MV-4-11 (cell line): ENCODE data around the gene CACNG1.

Source experiments
- DNase-seq: peaks from one replicate; lab custom pipeline; 2025; lab: John Stamatoyannopoulos, UW

CACNG1 gene

DNA sequence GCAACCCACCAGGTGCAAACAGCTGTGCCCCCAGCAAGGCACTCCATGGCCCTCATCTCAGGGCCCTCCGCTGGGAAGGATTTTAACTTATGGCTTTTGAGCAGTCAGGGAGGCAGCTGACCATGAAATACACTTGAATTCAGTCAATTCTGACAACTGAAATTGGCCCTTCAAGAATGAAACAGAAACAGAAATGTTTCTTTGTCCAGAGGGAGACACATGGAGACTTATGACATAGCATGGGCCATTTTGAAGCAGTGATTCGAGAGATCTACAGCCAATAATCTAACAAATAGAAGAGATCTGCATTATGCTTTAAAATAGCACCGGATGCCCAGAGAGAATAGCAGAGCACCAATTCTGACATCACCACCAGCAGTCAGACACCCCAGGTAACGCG is 7.5 kb downstream of the CACNG1 start:
- no peak for DNase-seq

DNA sequence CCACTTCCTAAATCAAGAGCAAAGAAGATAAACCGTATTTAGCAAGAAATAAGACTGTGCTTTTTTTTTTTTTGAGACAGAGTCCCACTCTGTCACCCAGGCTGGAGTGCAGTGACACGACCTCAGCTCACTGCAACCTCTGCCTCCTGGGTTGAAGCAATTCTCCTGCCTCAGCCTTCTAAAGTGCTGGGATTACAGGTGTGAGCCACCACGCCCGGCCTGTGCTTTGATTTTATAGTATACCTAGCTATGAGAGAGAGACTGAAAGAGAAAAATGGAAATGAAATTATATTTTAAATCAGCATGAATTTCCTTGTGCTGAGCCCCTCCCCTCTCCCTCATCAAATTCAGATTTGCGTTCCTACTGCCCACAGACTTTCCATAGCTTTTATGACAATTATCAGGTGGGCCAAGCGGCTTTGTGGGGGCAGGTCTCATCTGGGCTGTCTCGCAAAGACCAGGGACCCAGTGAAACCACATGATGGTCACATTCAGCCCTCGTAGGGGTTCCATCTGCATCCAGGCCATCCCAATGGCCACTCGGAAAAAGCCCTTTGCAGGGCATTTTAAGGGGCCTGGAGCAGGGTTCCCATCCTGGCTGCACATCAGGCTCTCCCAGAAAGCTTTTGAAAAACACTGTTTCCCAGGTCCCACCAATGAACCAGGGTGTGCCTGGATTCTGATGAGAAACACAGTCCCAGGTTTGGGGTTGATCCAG is 8.5 kb downstream of the CACNG1 start:
- DNase-seq = no peak

DNA sequence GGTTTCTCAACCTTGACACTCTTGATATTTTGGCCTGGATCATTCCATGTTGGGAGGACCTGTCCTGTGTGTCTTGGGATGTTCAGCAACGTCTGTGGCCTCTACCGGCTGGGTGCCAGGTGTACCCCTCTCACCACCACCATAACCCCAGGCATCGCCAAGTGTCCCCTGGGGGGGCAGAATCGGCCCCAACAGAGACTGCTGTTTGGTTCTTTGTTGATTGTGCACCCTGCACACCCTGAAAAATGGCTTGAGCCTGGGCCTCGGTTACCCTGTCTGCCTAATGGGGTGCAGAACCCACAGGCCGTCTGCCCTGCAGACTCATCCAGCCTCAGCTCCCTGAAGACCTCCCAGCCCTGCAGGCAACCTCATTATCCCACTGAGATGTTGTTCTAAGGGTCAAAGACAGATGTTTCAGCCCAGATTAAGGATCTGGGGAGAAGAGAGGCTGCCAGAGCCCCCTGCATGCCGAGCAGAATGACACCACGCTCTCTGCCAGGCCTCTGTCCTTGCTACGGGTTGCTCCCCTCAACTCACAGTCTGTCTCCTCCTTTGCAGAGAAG is 9.2 kb downstream of the CACNG1 start:
- DNase-seq = no peak

DNA sequence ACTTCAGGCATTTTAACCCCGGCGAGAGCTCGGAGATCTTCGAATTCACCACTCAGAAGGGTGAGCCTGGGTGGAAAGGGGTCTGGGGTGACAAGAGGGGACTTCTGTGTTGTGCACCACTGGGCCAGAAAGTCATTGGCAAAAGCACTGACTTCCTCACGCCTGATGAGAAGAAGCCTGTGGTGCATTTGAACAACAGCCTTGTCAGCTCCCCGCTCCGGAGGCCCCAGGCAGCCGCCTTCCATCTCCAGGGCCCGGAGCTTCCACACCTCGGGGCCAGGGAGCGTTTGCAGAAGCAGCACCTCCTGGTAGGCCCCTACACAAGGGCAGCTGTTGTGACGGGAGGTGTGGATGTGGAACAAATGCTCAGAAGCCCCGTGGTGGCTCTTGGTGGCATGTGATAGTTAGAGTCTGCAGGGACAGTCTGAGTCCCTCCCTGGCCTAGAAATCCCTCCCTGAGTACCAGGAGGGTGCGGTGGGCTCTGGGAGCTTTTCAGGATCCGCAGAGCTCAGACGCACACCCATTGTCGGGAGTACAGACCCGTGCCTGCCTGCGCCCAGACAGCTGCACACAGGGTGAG is 9.7 kb downstream of the CACNG1 start:
- DNase-seq = no peak

DNA sequence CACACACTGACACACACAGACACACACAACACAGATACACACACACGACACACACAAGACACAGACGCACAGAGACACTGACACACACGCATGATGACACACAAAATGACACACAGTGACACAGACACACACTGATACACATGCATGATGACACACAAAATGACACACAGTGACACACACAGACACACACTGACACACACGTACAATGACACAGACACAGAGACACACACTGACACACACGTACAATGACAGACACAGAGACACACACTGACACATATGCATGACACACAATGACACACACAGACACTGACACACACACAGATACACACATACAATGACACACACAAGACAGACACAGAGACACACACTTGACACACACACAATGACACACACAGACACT is 10.3 kb downstream of the CACNG1 start:
- no peak for DNase-seq

DNA sequence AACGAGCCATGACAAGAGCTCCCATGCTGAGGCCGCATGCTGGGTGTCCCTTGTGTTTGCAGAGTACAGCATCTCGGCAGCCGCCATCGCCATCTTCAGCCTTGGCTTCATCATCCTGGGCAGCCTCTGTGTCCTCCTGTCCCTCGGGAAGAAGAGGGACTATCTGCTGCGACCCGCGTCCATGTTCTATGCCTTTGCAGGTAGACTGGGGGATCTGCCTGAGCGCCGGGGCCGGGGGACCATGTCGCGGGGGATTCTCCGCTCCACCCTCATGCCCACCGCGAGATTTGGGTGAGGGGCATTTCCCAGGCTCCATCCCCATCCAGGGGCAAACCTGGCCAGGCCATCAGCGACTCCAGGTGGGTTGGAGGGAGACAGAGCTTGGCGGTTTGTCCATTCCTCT is 10.7 kb downstream of the CACNG1 start:
- no peak for DNase-seq

DNA sequence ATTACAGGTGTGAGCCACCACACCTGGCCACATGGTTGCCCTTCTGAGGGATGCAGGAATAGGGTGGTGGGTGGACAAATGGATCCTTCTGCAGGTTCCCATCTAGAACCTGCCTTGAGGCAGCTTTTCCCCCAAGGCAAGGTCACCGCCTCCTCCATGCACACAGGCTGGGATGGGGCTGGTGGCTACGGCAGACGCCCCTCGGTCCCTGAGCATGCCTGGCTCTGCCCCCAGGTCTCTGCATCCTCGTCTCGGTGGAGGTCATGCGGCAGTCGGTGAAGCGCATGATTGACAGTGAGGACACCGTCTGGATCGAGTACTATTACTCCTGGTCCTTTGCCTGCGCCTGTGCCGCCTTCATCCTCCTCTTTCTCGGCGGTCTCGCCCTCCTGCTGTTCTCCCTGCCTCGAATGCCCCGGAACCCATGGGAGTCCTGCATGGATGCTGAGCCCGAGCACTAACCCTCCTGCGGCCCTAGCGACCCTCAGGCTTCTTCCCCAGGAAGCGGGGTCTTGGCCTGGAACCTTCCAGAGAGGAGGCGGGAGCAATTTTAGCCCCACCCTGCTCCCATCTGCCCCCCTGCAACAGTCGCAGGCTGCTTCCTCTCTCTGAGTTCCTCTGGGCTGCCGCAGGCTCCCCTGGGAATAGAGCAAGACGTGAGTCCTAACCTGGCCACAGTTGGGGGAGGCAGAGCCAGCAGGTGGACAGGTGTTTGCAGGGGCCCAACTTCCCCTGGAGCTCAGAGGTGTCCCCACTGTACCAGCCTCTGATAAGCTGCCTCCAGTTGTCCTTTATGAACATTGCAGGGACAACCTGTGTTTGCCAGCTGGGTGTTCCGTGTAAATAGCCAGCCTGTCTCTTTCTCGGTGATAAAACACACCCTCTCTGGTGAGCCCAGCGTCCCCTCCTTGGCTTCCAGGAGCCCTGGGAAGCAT is 11.7 kb downstream of the CACNG1 start:
- DNase-seq = no peak

DNA sequence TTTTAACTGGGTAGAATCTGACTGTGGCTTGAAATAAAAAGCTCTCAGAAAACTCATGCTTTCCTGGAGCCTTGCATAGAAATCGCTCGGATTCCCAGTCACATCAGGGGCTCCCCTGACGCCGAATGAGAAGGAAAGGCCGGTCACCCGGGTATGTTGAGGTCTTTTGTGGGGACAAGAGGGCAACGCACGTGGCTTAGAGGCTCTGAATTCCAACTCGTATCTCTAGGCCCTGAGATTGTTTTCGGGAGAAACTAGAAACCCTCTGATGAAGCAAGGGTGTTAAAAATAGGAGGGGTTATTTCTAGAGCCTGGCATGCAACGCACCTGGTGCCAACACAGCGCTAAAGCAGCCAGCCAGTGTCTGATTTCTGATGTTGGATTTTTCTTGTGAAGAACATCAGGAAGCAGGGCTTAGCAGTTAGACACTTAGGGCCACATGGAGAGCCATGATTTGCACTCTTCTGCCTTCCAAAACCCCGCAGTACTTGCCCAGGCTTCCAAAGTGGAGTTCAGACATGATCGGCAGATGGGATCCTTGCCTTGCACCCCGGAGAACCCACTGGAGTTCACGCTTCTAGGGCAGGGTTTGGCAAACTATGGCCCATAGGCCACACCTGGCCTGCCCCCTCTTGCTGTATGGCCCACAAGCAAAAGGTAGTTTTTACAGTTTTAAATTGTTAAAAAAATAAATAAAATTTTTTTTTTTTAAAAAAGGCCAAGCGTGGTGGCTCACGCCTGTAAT is 12.6 kb downstream of the CACNG1 start:
- DNase-seq = no peak

DNA sequence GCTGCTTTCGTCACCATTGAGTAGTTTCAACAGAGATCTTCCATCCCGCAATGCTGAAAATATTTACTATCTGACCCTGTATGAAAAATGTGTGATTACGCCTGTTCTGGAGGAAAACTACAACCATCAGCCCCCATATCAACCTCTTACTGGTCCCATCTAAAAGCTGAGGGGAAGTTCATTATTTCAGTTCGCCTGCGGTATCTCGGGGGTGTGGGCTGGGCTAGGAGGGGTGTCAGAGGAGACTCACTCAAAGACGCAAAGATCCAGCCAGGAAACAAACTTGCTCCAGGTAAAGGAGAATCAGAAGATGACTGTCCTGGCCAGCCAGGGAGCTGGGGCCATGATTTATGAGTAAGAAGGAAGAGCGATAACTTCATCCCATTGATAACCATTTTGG is 13.7 kb downstream of the CACNG1 start:
- DNase-seq = no peak

DNA sequence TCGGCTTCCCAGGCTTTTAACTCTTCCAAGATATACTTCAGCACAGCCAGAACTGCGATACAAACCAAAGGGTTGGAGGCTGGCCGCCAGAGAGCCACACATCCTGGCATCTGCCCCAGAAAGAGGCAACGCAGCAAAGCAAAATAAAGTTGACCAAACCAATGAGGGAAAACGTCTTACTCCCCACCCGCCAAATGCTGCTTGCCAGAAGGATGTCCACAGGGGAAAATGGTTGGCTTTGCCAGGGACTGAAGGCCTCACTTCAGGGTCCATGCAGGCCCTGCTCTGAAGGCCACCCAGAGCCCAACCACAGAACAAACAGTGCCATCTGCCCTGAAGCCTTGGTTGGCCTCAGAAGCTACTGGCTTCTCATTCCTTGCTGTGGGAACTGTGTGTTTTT is 15.0 kb downstream of the CACNG1 start:
- no peak for DNase-seq

DNA sequence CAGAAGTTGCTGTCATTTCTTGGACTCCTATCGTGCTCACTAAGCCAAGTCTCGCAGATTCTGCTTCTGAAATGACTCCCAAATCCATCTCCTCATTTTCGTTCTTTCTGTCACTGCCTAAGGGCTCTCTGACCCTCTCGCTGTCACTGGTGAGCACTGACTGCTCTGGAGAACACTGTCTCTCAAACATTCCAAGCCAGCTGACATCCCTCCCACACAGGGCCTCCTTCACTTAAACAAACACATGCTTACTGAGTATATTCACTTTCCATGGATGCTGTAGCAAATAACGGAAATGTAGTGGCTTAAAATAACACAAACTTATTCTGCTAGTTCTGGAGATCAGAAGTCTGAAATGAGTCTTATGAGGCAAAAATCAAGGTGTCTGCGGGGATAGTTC is 18.8 kb downstream of the CACNG1 start:
- no peak for DNase-seq

DNA sequence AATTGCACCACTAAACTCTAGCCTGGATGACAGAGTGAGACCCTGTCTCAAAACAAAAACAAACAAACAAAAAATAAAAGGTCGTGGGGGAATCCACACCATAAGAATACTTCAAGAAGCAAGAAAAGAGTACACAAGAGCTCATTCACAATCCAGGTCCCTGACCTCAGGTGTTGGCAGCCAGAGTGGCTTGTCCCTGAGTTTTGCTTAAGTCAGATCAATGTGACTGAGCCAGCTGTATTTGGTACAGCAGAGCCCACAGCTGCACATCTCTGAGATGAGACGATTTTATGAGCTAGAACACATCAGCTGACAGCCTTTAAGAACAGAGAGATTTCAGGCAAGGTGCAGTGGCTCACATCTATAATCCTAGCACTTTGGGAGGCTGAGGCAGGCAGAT is 22.4 kb downstream of the CACNG1 start:
- no peak for DNase-seq

DNA sequence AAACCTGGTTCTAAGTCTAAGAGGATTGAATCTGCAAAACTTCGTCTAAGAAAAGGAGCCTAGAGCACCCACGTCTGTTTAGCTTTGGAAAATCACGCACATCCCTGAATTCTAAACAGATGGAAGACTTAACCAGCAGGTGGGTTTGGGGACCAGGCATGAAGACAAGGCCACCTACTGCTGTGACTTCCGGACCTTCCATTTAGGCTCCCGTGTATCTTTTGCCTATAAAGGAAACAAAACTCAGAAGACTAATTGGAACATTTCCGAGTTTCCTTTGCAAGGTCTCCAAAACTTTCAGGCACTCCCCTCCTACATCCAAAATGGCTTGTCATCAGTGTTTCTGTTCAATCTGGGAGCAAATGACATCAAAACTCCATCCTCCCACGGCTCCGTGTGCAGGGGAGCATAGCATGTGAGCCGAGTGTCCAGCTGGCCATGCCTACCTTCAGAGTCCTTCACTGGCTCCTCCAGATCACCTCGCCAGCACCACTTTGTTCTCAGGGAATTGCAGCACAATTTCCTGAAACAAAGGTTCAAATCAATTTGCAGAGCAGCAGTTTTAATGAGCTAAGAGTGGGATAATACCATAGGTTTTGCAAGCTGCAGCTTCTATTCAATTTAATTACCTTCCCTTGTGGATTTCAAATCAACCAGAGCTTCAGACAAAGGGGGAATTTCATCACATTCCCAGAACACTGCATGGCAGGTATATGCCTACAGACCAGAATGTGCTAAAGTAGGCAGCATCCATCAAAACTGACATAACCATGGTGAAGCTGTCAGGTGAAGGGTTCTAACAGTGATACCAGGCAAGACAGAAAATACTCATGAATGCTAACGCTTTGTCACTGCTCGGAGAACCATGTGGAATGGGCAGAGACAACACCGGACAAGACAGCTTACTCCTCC is 23.5 kb downstream of the CACNG1 start:
- DNase-seq = no peak

DNA sequence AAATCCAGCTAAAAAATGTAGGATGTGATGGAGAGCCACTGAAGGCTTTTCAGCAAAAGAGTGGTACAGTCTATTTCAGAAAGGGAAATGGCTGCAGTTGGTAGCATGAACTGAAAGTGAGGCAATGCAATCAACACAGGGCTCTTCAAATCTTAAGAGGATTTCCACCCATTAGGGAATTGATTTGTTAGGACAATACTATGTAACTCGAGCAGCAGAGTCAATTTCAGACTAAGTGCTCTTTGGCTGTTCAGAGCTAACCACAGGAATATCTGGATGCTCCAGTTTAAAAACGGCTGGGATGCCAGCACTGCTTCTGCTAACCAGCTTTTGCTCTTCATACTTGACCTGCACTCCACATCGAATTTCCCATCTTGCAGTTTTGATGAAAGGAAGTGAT is 24.6 kb downstream of the CACNG1 start:
- peak; percentile 13 for DNase-seq

DNA sequence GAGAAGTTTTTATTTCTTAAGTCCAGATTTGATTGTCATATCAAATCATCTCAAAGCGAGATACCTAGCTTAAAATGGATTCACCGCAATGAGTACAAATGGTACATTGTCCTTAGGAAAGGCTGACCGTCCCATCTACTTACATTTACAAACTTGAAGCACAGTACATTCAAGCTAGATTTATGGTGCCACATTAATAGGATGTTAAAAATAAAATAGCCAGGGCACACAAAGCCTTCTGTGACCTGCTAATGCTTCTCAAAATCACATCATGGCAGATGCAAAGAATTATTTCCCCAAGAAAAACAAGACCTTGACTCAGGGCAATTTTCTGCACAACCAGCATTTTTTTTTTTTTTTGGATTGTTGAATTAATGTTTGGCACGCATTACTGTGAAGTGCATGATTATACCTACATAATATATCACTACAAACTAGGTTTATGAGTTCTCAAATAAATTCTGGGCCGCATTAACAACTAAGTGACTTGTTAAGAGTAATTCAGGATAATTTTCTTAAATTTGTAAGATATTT is 25.3 kb downstream of the CACNG1 start:
- DNase-seq = no peak

DNA sequence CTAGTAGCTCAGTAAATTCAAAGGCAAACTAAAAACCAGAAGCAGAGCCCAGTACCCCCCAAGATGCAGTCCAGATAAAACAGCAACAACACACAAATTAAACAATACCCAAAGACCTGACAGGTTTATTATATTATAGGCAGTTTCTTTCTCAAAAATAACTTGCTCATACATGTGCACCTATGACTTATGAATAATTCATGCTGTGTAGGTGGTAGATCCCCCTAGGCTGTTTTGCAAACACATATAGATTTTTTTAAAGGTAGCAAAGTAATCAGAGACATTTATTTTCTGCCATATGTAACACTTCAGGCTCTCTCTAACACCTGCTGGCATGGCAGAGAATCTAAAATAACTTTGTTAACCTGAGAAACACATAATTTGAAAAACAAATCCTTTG is 27.2 kb downstream of the CACNG1 start:
- no peak for DNase-seq

DNA sequence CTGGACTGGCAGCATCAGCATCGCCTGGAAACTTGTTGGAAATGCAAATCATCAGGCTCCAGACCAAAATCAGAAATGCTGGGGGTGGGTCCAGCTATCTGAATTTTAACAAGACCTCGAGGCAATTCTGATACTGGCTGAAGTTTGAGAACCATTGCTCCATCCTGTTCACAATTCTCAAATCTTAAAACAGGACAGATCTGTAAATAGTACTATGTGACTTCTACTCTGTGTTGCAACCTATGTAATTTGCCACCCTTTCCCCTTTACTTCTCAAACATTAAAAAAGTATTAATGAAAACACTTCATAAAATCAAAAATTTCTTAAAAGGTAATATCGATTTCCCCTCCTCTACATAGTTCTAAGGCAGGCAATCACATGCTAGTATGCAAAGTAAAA is 28.5 kb downstream of the CACNG1 start:
- DNase-seq = no peak

DNA sequence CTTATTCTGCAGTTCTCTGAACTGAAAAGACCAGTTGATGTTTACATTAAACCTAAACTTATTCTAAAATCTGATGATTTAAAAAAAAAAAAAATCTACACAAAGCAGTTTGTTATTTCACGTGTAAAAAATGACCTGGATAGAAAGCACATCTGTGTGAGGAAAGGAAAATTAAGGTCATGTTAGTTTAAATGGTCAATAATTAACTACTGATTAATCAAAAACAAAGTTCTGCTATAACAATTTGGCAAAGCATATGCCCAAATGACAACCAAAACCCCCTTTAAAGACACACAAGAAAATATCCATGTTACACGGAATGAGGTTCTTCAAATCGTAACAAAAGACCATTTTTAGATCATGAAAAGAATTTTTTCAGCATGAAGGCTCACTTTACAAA is 30.4 kb downstream of the CACNG1 start:
- no peak for DNase-seq

DNA sequence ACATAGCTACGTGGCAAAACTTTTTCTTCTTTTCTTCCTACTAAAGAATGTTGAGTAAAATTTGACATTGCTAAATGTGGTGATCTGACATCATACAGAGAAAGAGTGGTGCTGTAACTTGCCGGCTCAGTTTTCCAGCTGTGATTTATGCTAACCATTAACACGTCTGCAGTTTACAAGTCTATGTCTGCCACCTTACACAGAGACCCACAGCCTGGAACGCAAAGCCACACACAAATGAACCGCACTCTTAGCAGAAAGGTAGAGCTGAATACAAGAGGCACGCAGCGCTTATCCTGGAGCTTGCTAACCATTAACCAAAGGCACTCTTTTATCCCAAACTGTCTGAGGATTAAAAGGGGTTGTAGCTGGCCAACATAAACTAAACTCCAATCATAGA is 31.9 kb downstream of the CACNG1 start:
- no peak for DNase-seq

DNA sequence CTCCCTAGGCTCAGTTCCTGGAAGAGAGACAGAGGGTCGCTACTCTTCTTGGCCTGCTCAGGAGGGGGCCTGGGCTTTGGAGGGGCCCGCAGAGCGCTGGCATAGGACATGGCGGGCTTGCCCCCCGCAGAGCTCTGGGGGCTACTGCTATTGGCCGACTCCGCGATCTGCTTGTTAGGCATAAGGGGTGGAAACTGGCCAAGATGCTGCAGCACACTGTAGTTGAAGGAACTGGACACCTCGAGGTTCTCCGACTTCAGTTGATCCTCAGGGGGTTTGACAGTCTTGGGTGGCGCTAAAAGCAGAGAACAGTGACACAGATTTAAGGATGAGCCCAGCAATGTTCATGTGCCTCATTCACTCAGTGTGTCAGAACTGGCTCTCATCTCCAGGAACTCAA is 33.9 kb downstream of the CACNG1 start:
- DNase-seq = no peak

DNA sequence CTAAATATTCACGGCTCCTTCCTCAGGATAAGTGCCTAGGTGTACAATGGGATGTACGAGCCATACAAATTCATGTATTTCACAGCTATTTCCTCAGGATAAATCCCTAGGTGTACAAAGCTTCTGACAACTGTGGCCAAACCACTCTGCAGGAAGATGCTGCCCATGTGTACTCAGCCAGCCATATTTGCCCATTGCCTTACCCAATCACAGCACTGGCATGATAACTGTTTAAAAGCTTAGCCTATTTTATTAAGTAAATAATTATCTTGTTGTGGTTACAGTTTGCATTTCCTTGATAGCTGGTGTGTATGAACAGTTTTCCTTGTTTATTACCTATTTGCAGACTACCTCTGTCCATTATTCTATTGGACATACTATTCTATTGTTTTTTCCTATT is 35.1 kb downstream of the CACNG1 start:
- no peak for DNase-seq
